K562 (cell line): ENCODE results near the gene BDNF.

Source experiments
- MTA1 ChIP-seq: fragments of 450-650 bp; IDR thresholded peaks from 2 replicates; pipeline ENCODE4 v1.6.1; 2017; ENCODE audit warnings: borderline replicate concordance
- NFE2L1 ChIP-seq: fragments of 450-650 bp; IDR thresholded peaks from 2 replicates; pipeline ENCODE4 v1.6.1; 2016; ENCODE audit warnings: missing genetic modification characterization, low read depth, mild to moderate bottlenecking, missing compliant biosample characterization, moderate library complexity, borderline replicate concordance
- POLR2AphosphoS5 ChIP-seq: IDR thresholded peaks from 2 replicates; pipeline ENCODE4 v1.6.1; 2011; ENCODE audit warnings: mild to moderate bottlenecking, low read depth, low read length, moderate library complexity; ENCODE audit not compliant: control insufficient read depth, insufficient read depth
- PYGO2 ChIP-seq: fragments of 450-650 bp; IDR thresholded peaks from 2 replicates; pipeline ENCODE4 v1.6.1; 2016; ENCODE audit warnings: mild to moderate bottlenecking, missing genetic modification characterization, moderate library complexity, missing compliant biosample characterization
- RAD21 ChIP-seq, 2 experiments: fragments of 250-450 bp in 1 of 2; fragments of 450-650 bp in 1 of 2; sonication (Bioruptor Pico) in 1 of 2; formaldehyde crosslinking in 1 of 2; IDR thresholded peaks in 1 of 2; conservative IDR thresholded peaks in 1 of 2; 2 replicates each; pipeline versions ENCODE4 v1.4.0 to v1.8.0; 2020 to 2022; ENCODE audit warnings: mild to moderate bottlenecking in 2 of 2, moderate library complexity in 1 of 2
- RNF2 ChIP-seq: sonication (generic); IDR thresholded peaks from 2 replicates; pipeline ENCODE4 v1.6.1; 2016
- SMAD3 ChIP-seq: fragments of 450-650 bp; formaldehyde crosslinking; conservative IDR thresholded peaks from 2 replicates; pipeline ENCODE4 v1.4.0; 2020; ENCODE audit warnings: mild to moderate bottlenecking
- SMC3 ChIP-seq: conservative IDR thresholded peaks from 2 replicates; pipeline ENCODE4 v1.6.1; 2011; ENCODE audit warnings: low read depth, low read length, improper control_type of control experiment; ENCODE audit not compliant: insufficient read depth
- TEAD1 ChIP-seq, 2 experiments: fragments of 450-650 bp in 1 of 2; sonication (generic) in 1 of 2; formaldehyde crosslinking; IDR thresholded peaks; 2 replicates each; pipeline versions ENCODE4 v1.4.0 to v1.8.0; 2020 to 2022; ENCODE audit warnings: mild to moderate bottlenecking in 2 of 2, missing genetic modification reagents in 1 of 2
- TRIM28 ChIP-seq: fragments of 450-650 bp; IDR thresholded peaks from 2 replicates; pipeline ENCODE4 v1.6.1; 2017
- ZBTB43 ChIP-seq: sonication (generic); formaldehyde crosslinking; IDR thresholded peaks from 2 replicates; pipeline ENCODE4 v1.8.0; 2023; ENCODE audit warnings: mild to moderate bottlenecking, missing genetic modification reagents
- ZSCAN29 ChIP-seq: fragments of 450-650 bp; IDR thresholded peaks from 2 replicates; pipeline ENCODE4 v1.6.1; 2017
- TF ChIP-seq, protein P1 (sequence below), 3 experiments: IDR thresholded peaks in 2 of 3; conservative IDR thresholded peaks in 1 of 3; 2 replicates each; pipeline ENCODE4 v1.5.1; 2011 to 2012; ENCODE audit warnings: low read length in 3 of 3, mild to moderate bottlenecking in 3 of 3, control low read depth in 2 of 3, improper control_type of control experiment in 1 of 3, inconsistent platforms in 1 of 3, low read depth in 1 of 3, mixed read lengths in 1 of 3, moderate library complexity in 1 of 3; ENCODE audit not compliant: insufficient read depth in 2 of 3
- TF ChIP-seq, protein P2 (sequence below): sonication (generic); formaldehyde crosslinking; IDR thresholded peaks from 2 replicates; pipeline ENCODE4 v1.8.1; 2022; ENCODE audit warnings: missing genetic modification reagents

GRCh38 chr11:27625347-27625912 lies 74.8 kb downstream of the BDNF start:
- no peak for TF ChIP-seq ZSCAN29
- TF ChIP-seq POLR2AphosphoS5: no peak
- TF ChIP-seq, protein P1, sequence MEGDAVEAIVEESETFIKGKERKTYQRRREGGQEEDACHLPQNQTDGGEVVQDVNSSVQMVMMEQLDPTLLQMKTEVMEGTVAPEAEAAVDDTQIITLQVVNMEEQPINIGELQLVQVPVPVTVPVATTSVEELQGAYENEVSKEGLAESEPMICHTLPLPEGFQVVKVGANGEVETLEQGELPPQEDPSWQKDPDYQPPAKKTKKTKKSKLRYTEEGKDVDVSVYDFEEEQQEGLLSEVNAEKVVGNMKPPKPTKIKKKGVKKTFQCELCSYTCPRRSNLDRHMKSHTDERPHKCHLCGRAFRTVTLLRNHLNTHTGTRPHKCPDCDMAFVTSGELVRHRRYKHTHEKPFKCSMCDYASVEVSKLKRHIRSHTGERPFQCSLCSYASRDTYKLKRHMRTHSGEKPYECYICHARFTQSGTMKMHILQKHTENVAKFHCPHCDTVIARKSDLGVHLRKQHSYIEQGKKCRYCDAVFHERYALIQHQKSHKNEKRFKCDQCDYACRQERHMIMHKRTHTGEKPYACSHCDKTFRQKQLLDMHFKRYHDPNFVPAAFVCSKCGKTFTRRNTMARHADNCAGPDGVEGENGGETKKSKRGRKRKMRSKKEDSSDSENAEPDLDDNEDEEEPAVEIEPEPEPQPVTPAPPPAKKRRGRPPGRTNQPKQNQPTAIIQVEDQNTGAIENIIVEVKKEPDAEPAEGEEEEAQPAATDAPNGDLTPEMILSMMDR (IDR thresholded peaks at IDR 0.05 in 2 of 3, conservative IDR thresholded peaks at IDR 0.05 in 1 of 3; ENCODE audit: insufficient read depth in 2 of 3, low read depth in 1 of 3, low read length in 3 of 3): no peak
- no peak for TF ChIP-seq NFE2L1
- TF ChIP-seq TRIM28: no peak
- no peak for TF ChIP-seq MTA1
- TF ChIP-seq, protein P2, sequence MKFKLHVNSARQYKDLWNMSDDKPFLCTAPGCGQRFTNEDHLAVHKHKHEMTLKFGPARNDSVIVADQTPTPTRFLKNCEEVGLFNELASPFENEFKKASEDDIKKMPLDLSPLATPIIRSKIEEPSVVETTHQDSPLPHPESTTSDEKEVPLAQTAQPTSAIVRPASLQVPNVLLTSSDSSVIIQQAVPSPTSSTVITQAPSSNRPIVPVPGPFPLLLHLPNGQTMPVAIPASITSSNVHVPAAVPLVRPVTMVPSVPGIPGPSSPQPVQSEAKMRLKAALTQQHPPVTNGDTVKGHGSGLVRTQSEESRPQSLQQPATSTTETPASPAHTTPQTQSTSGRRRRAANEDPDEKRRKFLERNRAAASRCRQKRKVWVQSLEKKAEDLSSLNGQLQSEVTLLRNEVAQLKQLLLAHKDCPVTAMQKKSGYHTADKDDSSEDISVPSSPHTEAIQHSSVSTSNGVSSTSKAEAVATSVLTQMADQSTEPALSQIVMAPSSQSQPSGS (CRISPR knock-in tag): no peak
- no peak for TF ChIP-seq PYGO2
- TF ChIP-seq RNF2: no peak
- no peak for TF ChIP-seq SMAD3
- TF ChIP-seq TEAD1 (CRISPR knock-in tag; IDR thresholded peaks at IDR 0.05): no peak
- TF ChIP-seq RAD21 (CRISPR knock-in tag; conservative IDR thresholded peaks at IDR 0.05 in 1 of 2, IDR thresholded peaks at IDR 0.05 in 1 of 2): no peak
- TF ChIP-seq ZBTB43 (CRISPR knock-in tag): no peak
- TF ChIP-seq SMC3: no peak
